ENCODE measurements around the gene TBC1D22A.

- no peak for TF ChIP-seq EP300 (IDR thresholded peaks at IDR 0.05)
- TF ChIP-seq CTCF (IDR thresholded peaks at IDR 0.05), result no peak
- TF ChIP-seq POLR2A (IDR thresholded peaks at IDR 0.05), result no peak
Measured at GRCh38 chr22:47114813-47115517, 352.5 kb downstream of the TBC1D22A start.

Measured in gastroesophageal sphincter (tissue), 3 donors.